ENCODE data around the gene TSACC. TPM values are rescaled to one million over a fixed set of nuclear protein-coding genes. Genes with fewer than 3 reads are reported as not detected.

TSACC gene
- total and polyA plus RNA-seq, 2 of the 8 experiments (the other 6 are each of a cell fraction or from before 2014, with no cell fraction given): 1.0 to 5.0 TPM

GRCh38 chr1:156308078-156308477, 30.2 kb upstream of the TSACC start:
- H4K5ac ChIP-seq (ENCODE audit: insufficient read length, low read depth, low read length): no peak overlapping the region
- H3K4ac ChIP-seq (replicated peaks; ENCODE audit: insufficient read length, low read depth, low read length): no peak overlapping the region
- no peak overlapping the region for H3K23ac ChIP-seq (ENCODE audit: insufficient read length)

More at GRCh38 chr1:156308078-156308477, 30.2 kb upstream of the TSACC start:
- DNase-seq (ENCODE audit: low read depth in 1 of 2, low spot score in 2 of 2): no peak
- Histone ChIP-seq H3K14ac (ENCODE audit: insufficient read length) (no peak overlapping the region), H3K9me3 (ENCODE audit: insufficient read depth in 2 of 2, low read depth in 1 of 2, low read length in 1 of 2) (no peaks in the 10 kb centered on the region), H2BK20ac (ENCODE audit: low read length) (no peak overlapping the region), H4K20me1 (replicated peaks in 1 of 2; ENCODE audit: control insufficient read depth in 1 of 2, insufficient read depth in 2 of 2, low read length in 2 of 2) (peaks cover 0 to 5% of the 10 kb centered on the region in 2 experiments), H2AFZ (ENCODE audit: low read length) (no peak overlapping the region), H2AK5ac (ENCODE audit: low read depth, low read length) (no peak overlapping the region), H2BK120ac (replicated peaks; ENCODE audit: low read depth, low read length) (no peak overlapping the region), H2BK12ac (ENCODE audit: low read depth, low read length) (no peak overlapping the region), H3K27ac (ENCODE audit: low read depth, low read length) (no peak overlapping the region), H3K18ac (ENCODE audit: extremely low read depth, low read length) (no peak overlapping the region), H3K27me3 (replicated peaks in 1 of 4; ENCODE audit: control insufficient read depth in 3 of 4, extremely low read depth in 1 of 4, insufficient read depth in 3 of 4, low read length in 3 of 4) (no peaks in the 10 kb centered on the region), H3K79me1 (ENCODE audit: low read depth, low read length) (no peaks in the 10 kb centered on the region), H3K4me2 (ENCODE audit: insufficient read depth in 1 of 2, low read depth in 2 of 2, low read length in 2 of 2) (no peak overlapping the region), H4K91ac (replicated peaks; ENCODE audit: insufficient read length, low read length) (no peak overlapping the region), H2BK5ac (ENCODE audit: low read depth, low read length) (no peak overlapping the region), H3K23me2 (ENCODE audit: low read depth, low read length) (no peaks in the 10 kb centered on the region), H3K36me3 (ENCODE audit: control insufficient read depth in 2 of 4, insufficient read depth in 4 of 4, low read length in 3 of 4) (peaks cover 27 to 72% (median 56%) of the 10 kb centered on the region in 4 experiments), H3K79me2 (ENCODE audit: control insufficient read depth in 1 of 2, insufficient read depth in 2 of 2, low read length in 2 of 2) (no peaks in the 10 kb centered on the region), H4K8ac (ENCODE audit: extremely low read depth, insufficient read depth, low read length) (no peak overlapping the region), H3K56ac (replicated peaks; ENCODE audit: insufficient read length, low read depth, low read length) (no peak overlapping the region), H2BK15ac (ENCODE audit: low read length) (no peak overlapping the region), H3K4me3 (ENCODE audit: extremely low read depth in 1 of 4, insufficient read depth in 2 of 4, low read depth in 3 of 4, low read length in 4 of 4) (no peak overlapping the region), H3K9ac (replicated peaks in 1 of 4; ENCODE audit: extremely low read depth in 1 of 4, low read depth in 3 of 4, low read length in 3 of 4) (no peak overlapping the region), H3K4me1 (replicated peaks in 1 of 4; ENCODE audit: control insufficient read depth in 3 of 4, insufficient read depth in 4 of 4, low read length in 3 of 4) (no peaks in the 10 kb centered on the region)
- FAIRE-seq: no peak
- ChIA-PET CTCF (ENCODE audit: partially characterized antibody) (interaction anchor here (0.6 to 4.5 kb wide), 3 partner anchors 10 to 52 kb away, joined by 4 to 30 read pairs (median 5); no protein-coding TSS in a partner anchor), POLR2A (ENCODE audit: partially characterized antibody) (interaction anchor here (1.0 to 16.5 kb wide), 5 partner anchors 10 to 29 kb away, joined by 3 to 221 read pairs (median 8); partner anchors contain the start of genes SMG5 and TMEM79)
- TF ChIP-seq E2F6 (IDR thresholded peaks at IDR 0.05) (no peak), KDM4A (IDR thresholded peaks at IDR 0.05; ENCODE audit: low read depth, low read length, severe bottlenecking) (no peak), TCF12 (IDR thresholded peaks at IDR 0.05; ENCODE audit: low read depth, low read length) (no peak), SUZ12 (IDR thresholded peaks at IDR 0.05; ENCODE audit: low read length) (no peak)

All from H1 (cell line).